OCI-M1 (cell line): ENCODE data around the gene PCYT1B.
A peak's percentile ranks its signal among the peaks of the same experiment; 100 is the strongest.

ENCODE experiments used
- DNase-seq: peaks from one replicate; lab custom pipeline; 2025; lab: John Stamatoyannopoulos, UW

The PCYT1B gene

GRCh38 chrX:24525455-24525854, 121.7 kb downstream of the PCYT1B start:
- DNase-seq = no peak

GRCh38 chrX:24520472-24520871, 126.7 kb downstream of the PCYT1B start:
- DNase-seq = no peak

- DNase-seq = peak; percentile 10
These were observed 131.7 kb downstream of the PCYT1B start for GRCh38 chrX:24515447-24515846.

GRCh38 chrX:24513416-24513815, 133.7 kb downstream of the PCYT1B start:
- peak; percentile 18 for DNase-seq

GRCh38 chrX:24508375-24508774, 138.8 kb downstream of the PCYT1B start:
- DNase-seq = no peak
